GM21737 (cell line): ENCODE results near the gene SLCO2B1.
"Not testable (repeated sequence)": the region's sequence is repeated elsewhere in the genome, so short reads cannot be mapped to it uniquely, and the experiment has no call there.

Source experiments
- ATAC-seq: cut with Tn5 transposase; IDR thresholded peaks from one replicate; pipeline ENCODE4 v1.9.1; 2021; ENCODE audit warnings: mild to moderate bottlenecking, moderate library complexity; ENCODE audit not compliant: unreplicated experiment

The SLCO2B1 gene

GRCh38 chr11:75150879-75151278 is at the start of gene SLCO2B1:
Gene SLCO2B1 (plus strand): TSS chr11:75151107. CDS start chr11:75151382, 275 bp downstream.
- no peak for ATAC-seq

GRCh38 chr11:75101424-75102128 is 49.3 kb upstream of the SLCO2B1 start:
- no peak for ATAC-seq

- ATAC-seq: no peak
These were observed 47.4 kb upstream of the SLCO2B1 start for GRCh38 chr11:75103380-75104026.

GRCh38 chr11:75105462-75105925 is 45.4 kb upstream of the SLCO2B1 start:
- no peak for ATAC-seq

GRCh38 chr11:75105967-75106681 is 44.8 kb upstream of the SLCO2B1 start:
- ATAC-seq: not testable (repeated sequence)

- no peak for ATAC-seq
These were observed 43.7 kb upstream of the SLCO2B1 start for GRCh38 chr11:75107187-75107586.

GRCh38 chr11:75112200-75112599 is 38.7 kb upstream of the SLCO2B1 start:
- ATAC-seq: no peak

- ATAC-seq: no peak
These were observed 37.9 kb upstream of the SLCO2B1 start for GRCh38 chr11:75113030-75113429.

- no peak for ATAC-seq
These were observed 36.4 kb upstream of the SLCO2B1 start for GRCh38 chr11:75114465-75114864.

- ATAC-seq: no peak
These were observed 32.3 kb upstream of the SLCO2B1 start for GRCh38 chr11:75118577-75118976.

GRCh38 chr11:75126564-75126963 is 24.3 kb upstream of the SLCO2B1 start:
- no peak for ATAC-seq

- no peak for ATAC-seq
These were observed 18.8 kb upstream of the SLCO2B1 start for GRCh38 chr11:75132080-75132479.

GRCh38 chr11:75133976-75134375 is 16.9 kb upstream of the SLCO2B1 start:
- ATAC-seq: no peak

GRCh38 chr11:75135021-75135650 is 15.8 kb upstream of the SLCO2B1 start:
- ATAC-seq: no peak

- ATAC-seq: no peak
These were observed 15.3 kb upstream of the SLCO2B1 start for GRCh38 chr11:75135651-75136050.

GRCh38 chr11:75140269-75141138 is 10.4 kb upstream of the SLCO2B1 start:
- ATAC-seq: no peak

- no peak for ATAC-seq
These were observed 9.7 kb upstream of the SLCO2B1 start for GRCh38 chr11:75141166-75141565.

GRCh38 chr11:75142714-75143419 is 8.0 kb upstream of the SLCO2B1 start:
- ATAC-seq: peak; percentile 76

GRCh38 chr11:75143420-75143731 is 7.5 kb upstream of the SLCO2B1 start:
- no peak for ATAC-seq

- ATAC-seq: no peak
These were observed 6.2 kb upstream of the SLCO2B1 start for GRCh38 chr11:75144716-75145014.
